Endometrial microvascular endothelial cells (primary cell): ENCODE data around the gene TUT7. TPM values are rescaled to one million over a fixed set of nuclear protein-coding genes. Genes with fewer than 3 reads are reported as not detected.

ENCODE experiments used
- in situ Hi-C: cut with HindIII; loops from 2 replicates; pipeline ENCODE4 v1.10.0; 2017; ENCODE audit warnings: low sequenced_read_pairs, low pct_unique_long_range_greater_than_20kb; ENCODE audit errors: inconsistent ontology term
- total RNA-seq: library from RNA; depleted of rRNA; stranded (reverse); fragments of >200 nt; gene quantifications from one replicate; pipeline ENCODE4 v1.2.3, GENCODE V29; 2015; ENCODE audit errors: inconsistent ontology term

TUT7 gene
- total RNA-seq, 1 donor from 2014 or later: 13.6 TPM

DNA sequence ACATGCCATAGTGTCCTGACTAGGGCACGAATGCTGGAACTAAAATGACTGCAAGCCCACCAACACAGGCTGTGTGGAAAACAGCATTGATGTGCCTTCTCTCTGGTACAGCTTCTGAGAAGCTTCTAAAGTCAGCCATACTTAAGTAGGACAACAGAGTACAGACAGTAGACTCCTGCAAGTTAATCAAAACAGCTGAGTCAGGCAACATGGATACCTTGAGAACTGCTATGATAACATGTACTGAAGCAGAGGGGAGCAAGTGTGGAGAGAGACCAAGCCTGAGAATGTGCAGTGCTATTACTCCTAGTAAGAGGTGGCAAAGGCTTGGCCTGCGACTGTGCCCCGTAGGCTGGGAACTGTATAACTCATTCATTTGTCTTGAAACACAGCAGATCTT lies 74.4 kb downstream of the TUT7 start:
- in situ Hi-C loops: no loop called here

DNA sequence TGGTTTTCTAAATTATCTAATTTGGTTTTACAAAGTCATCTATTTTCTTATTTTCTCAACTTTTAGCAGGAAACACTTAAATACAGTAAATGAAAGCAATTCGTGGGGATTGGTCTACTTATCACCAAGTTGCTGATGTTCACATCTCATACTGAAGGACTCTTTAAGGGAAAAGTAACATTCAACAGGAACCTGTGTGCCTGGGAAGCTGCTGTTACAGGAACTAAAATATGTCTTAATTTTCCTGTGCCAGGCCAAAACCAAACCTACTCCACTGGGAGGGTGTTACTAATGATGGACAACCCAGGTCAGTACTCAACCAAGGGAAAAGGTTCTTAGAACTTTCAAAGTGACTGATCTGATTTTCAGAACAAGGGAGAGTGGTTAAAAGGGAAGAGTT lies 77.1 kb downstream of the TUT7 start:
- in situ Hi-C loops: no loop called here

DNA sequence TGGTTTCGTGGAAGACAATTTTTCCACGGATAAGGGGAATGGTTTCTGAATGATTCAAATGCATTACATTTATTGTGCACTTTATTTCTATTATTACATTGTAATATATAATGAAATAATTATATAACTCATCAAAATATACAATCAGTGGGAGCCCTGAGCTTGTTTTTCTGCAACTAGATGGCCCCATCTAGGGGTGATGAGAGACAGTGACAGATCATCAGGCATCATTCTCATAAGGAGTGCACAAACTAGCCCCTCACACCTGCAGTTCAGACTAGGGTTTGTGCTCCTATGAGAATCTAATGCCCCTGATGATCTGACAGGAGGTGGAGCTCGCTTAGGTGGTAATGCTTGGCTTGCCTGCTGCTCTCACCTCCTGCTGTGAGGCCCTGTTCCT lies 78.2 kb downstream of the TUT7 start:
- in situ Hi-C loops: no loop called here

- in situ Hi-C loops: no loop called here
Measured at GRCh38 chr9:86274821-86275643, 79.2 kb downstream of the TUT7 start.

GRCh38 chr9:86272221-86272620 lies 82.0 kb downstream of the TUT7 start:
- in situ Hi-C loops: no loop called here

- in situ Hi-C loops: no loop called here
Measured at GRCh38 chr9:86263876-86264275, 90.3 kb downstream of the TUT7 start.

GRCh38 chr9:86262492-86262891 lies 91.7 kb downstream of the TUT7 start:
- in situ Hi-C loops: no loop called here

GRCh38 chr9:86259557-86259956 lies 94.7 kb downstream of the TUT7 start, which contains the start of gene C9orf153:
Gene C9orf153, minus strand, starts transcription at chr9:86259657. Its CDS starts 30,054 bp downstream, at chr9:86229603.
- in situ Hi-C loops: no loop called here

- in situ Hi-C loops: no loop called here
Measured at GRCh38 chr9:86257391-86257790, 96.8 kb downstream of the TUT7 start.

DNA sequence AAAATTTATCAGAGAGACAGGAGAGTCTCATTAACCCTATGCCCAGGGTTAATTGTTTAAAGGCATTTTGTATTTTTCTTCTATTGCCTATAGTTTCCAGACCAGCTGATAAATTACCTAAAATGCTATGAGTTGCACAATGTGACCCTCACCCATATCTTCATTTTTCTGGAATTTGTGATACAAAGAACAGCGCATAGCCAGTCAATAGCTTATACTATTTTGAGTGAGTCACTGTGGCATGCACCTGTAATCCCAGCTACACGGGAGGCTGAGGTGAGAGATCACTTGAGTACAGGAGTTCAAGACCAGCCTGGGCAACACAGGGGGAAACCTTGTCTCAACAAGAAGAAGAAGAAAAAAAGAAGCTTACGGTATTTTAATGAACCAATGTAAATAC lies 97.6 kb downstream of the TUT7 start:
- in situ Hi-C loops: no loop called here

- in situ Hi-C loops: no loop called here
Measured at GRCh38 chr9:86253577-86253976, 100.6 kb downstream of the TUT7 start.

- in situ Hi-C loops: no loop called here
Measured at GRCh38 chr9:86252870-86253269, 101.3 kb downstream of the TUT7 start.

- in situ Hi-C loops: no loop called here
Measured at GRCh38 chr9:86250123-86250522, 104.1 kb downstream of the TUT7 start.

DNA sequence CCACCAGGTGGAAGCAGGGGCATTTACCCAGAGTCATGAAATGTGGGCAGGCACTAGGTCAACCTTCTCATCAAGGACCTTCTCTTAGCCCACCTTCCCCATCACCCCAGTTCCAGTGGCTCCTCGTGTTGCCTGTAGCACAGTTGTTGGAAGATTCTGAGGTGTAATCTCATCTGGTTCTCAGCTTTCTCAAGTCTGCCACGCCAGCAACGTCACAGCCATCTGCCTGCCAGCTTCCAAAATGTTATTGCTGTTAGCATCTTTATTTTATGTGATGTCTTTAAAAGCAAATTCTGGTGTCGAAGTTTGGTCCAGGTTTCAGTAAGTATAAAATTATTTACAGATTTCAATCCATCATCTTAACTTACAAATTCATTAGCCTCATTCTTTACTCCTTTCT lies 105.5 kb downstream of the TUT7 start:
- in situ Hi-C loops: no loop called here

- in situ Hi-C loops: no loop called here
Measured at GRCh38 chr9:86246752-86247161, 107.5 kb downstream of the TUT7 start.

DNA sequence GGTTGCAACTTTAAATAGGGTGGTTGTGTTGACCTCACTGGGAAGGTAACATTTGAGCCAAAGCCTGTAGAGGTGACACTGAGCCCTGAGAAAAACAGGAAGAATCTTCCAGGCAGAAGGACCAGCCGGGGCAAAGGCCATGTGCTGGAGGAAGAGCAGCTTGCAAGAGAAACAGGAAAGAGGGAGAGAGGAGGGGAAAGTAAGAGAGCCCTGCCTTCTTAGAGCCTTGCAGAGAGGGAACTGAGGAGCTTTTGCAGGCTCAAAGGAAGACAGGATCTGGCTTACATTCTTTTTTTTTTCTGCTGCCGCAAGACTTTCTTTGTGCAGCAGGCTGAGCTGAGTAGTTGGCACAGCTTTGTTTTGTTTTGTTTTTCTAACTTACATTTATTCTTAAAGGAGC lies 112.1 kb downstream of the TUT7 start:
- in situ Hi-C loops: no loop called here

GRCh38 chr9:86241216-86241615 lies 113.0 kb downstream of the TUT7 start:
- in situ Hi-C loops: no loop called here

DNA sequence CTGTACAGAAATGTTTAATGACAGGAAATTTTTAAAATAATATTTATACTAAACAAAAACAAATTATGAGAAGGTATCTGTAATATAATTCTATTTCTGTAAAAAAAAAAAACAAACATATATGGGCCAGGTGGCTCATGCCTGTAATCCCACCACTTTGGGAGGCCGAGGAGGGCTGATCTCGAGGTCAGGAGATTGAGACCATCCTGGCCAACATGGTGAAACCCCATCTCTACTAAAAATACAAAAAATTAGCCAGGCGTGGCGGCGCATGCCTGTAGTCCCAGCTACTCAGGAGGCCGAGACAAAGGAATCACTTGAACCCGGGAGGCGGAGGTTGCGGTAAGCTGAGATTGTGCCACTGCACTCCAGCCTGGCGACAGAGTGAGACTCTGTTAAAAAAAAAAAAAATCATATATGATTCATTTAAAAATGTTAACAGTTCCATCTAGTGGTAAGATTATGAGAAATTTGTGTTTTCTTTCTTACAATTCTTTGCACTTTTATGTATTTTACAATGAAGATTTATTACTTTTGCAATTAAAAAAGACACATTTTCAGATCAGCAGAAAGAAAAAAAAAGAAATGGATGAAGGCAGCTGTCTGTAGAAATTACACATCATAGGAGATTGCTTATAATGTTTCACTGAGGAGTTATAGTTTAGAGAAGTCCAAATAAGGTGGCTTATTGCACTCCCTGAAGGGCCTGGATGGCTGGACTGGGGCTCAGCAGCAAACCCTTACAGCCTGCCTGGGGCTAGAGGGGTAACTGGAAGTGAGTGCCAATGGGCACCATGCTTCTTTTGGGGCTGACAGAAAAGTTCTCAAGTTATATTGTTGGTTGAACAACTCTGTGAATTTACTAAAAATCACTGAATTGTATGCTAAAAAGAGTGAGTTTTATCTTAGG lies 115.1 kb downstream of the TUT7 start:
- in situ Hi-C loops: no loop called here
